Progenitor cell of endocrine pancreas (in vitro differentiated cells): ENCODE results near the gene FAT2. TPM values are rescaled to one million over a fixed set of nuclear protein-coding genes. Genes with fewer than 3 reads are reported as not detected.

Experiments used
- DNase-seq: peaks from one replicate; pipeline ENCODE4 v3.0.0; 2021; ENCODE audit warnings: low spot score; ENCODE audit not compliant: unreplicated experiment
- H3K27ac Mint-ChIP-seq: 2 replicates; pipeline ENCODE4 v1.8.0; 2021; ENCODE audit warnings: mild to moderate bottlenecking, moderate library complexity, mixed read lengths
- H3K27me3 Mint-ChIP-seq: 2 replicates; pipeline ENCODE4 v1.8.0; 2021; ENCODE audit warnings: mixed read lengths
- H3K36me3 Mint-ChIP-seq: 2 replicates; pipeline ENCODE4 v1.8.0; 2022; ENCODE audit warnings: mixed read lengths; ENCODE audit not compliant: insufficient read depth
- H3K4me1 Mint-ChIP-seq: 2 replicates; pipeline ENCODE4 v1.8.0; 2021; ENCODE audit warnings: low read depth, mixed read lengths
- H3K4me3 Mint-ChIP-seq: 2 replicates; pipeline ENCODE4 v1.8.0; 2021; ENCODE audit warnings: low read depth, mild to moderate bottlenecking, moderate library complexity, mixed read lengths
- H3K9me3 Mint-ChIP-seq: 2 replicates; pipeline ENCODE4 v1.8.0; 2021; ENCODE audit warnings: low read depth, mixed read lengths
- total RNA-seq: library from RNA; stranded (reverse); gene quantifications from 2 replicates; pipeline ENCODE4 v1.2.1, GENCODE V29; 2021
- TF ChIP-seq, protein P1 (sequence below): fragments of 200-600 bp; sonication (generic); IDR thresholded peaks from one replicate; pipeline ENCODE4 v1.5.0; 2021; ENCODE audit warnings: antibody characterized with exemption, mild to moderate bottlenecking; ENCODE audit not compliant: unreplicated experiment

Gene FAT2
- total RNA-seq, 1 donor from 2014 or later: 0.05 TPM

DNA sequence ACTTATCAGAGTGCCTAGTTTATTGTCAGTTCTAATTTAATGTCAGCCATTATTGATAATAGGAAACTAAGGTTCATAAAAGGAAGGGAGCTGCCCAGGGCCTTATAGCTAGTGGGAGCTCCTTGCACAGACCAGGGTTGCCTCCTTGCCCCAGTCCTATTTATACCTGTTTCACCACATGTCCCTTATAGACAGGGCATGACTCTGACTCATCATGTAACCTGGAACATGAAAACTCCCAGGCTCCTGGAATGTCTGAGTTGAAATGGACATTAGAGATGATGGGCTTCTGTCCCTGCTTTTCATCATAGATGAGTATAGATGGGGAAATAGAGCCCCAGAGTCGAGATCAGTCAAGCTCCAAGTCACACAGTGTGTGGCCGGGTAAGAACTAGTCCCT lies 21.1 kb downstream of the FAT2 start:
- TF ChIP-seq, protein P1, sequence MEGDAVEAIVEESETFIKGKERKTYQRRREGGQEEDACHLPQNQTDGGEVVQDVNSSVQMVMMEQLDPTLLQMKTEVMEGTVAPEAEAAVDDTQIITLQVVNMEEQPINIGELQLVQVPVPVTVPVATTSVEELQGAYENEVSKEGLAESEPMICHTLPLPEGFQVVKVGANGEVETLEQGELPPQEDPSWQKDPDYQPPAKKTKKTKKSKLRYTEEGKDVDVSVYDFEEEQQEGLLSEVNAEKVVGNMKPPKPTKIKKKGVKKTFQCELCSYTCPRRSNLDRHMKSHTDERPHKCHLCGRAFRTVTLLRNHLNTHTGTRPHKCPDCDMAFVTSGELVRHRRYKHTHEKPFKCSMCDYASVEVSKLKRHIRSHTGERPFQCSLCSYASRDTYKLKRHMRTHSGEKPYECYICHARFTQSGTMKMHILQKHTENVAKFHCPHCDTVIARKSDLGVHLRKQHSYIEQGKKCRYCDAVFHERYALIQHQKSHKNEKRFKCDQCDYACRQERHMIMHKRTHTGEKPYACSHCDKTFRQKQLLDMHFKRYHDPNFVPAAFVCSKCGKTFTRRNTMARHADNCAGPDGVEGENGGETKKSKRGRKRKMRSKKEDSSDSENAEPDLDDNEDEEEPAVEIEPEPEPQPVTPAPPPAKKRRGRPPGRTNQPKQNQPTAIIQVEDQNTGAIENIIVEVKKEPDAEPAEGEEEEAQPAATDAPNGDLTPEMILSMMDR: no peak
- H3K27me3 Mint-ChIP-seq: peaks cover 6% of the 10 kb centered on the region
- no peak for DNase-seq
- no peaks in the 10 kb centered on the region for H3K9me3 Mint-ChIP-seq
- H3K4me1 Mint-ChIP-seq: no peaks in the 10 kb centered on the region
- H3K36me3 Mint-ChIP-seq: no peaks in the 10 kb centered on the region
- H3K27ac Mint-ChIP-seq: no peak overlapping the region
- H3K4me3 Mint-ChIP-seq: no peak overlapping the region

DNA sequence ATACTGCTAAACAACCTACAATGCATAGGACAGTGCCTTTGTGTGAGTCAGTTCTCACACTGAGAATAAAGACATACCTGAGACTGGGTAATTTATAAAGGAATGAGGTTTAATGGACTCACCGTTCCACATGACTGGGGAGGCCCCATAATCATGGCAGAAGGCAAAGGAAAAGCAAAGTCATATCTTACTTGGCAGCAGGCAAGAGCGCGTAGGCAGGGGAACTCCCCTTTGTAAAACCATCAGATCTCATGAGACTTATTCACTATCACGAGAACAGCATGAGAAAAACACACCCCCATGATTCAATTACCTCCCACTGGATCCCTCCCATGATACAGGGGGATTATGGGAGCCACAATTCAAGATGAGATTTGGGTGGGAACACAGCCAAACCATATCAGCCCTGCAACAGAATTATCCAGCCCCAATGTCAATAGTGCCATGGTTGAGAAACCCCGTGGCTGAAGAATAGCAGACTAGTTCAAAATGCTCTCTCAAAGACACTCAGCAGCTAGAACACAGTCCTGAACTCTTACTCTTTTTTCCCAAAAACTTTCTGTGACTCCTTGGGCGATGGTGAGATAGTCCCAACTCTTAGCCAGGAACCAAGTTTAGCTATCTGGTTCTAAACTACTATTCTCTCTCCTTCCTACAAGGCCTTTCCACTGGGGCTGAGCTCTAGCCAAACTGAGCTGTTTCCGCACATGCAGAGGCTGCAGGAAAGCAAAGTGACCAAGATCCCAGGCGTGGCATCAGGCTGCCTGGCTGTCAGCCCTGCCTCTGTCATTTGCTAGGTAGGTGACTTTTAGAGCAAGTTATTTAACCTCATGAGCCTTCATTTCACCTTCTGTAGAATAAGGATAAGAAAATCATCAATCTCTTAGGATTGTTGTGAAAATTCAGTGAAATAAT lies 21.7 kb downstream of the FAT2 start:
- no peaks in the 10 kb centered on the region for H3K36me3 Mint-ChIP-seq
- TF ChIP-seq, protein P1: no peak
- H3K9me3 Mint-ChIP-seq: no peaks in the 10 kb centered on the region
- peaks cover 3% of the 10 kb centered on the region for H3K27me3 Mint-ChIP-seq
- no peak for DNase-seq
- no peak overlapping the region for H3K4me3 Mint-ChIP-seq
- no peak overlapping the region for H3K27ac Mint-ChIP-seq
- no peaks in the 10 kb centered on the region for H3K4me1 Mint-ChIP-seq

DNA sequence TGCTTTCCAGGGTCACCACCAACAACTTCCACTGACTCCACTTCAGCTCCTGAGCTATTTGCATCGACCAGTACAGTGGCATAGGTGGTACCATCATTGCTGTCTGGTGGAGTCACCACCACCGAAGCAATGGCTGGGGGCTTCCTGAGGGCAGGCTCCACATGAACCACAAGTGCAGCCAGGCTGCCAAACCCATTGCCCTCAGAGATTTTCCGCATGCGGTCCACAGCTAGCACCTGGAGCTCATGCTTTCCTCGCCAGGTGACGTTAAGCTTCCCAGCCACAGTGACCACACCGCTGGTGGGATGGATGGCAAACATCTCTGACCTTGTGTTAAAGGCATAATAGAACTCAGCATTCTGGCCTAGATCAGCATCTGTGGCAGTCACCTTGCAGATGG lies 23.1 kb downstream of the FAT2 start:
- Mint-ChIP-seq H3K4me3 (no peak overlapping the region), H3K9me3 (no peaks in the 10 kb centered on the region), H3K36me3 (no peaks in the 10 kb centered on the region), H3K27ac (no peak overlapping the region), H3K27me3 (peaks cover 6% of the 10 kb centered on the region), H3K4me1 (no peaks in the 10 kb centered on the region)
- no peak for DNase-seq
- TF ChIP-seq, protein P1: no peak

DNA sequence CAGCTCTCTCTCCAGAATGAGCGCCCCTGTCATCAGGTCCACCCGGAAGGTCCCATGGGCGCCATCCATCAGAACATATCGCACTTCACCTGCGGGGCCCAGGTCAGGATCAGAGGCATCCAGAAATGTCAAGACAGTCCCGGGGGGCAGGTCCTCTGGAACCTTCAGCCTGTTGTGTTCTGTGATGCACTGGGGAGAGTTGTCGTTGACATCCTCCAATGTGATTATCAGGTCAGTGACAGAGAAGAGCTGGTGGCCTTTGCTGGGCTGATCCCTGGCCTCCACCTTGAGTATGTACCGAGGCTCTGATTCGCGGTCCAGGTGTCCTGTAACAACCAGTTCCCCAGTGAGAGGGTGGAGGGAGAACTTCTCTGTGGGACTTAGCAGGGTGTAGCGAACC lies 25.2 kb downstream of the FAT2 start:
- no peak overlapping the region for H3K27ac Mint-ChIP-seq
- no peaks in the 10 kb centered on the region for H3K4me1 Mint-ChIP-seq
- no peaks in the 10 kb centered on the region for H3K36me3 Mint-ChIP-seq
- peaks cover 9% of the 10 kb centered on the region for H3K27me3 Mint-ChIP-seq
- DNase-seq: no peak
- H3K9me3 Mint-ChIP-seq: no peaks in the 10 kb centered on the region
- TF ChIP-seq, protein P1: no peak
- no peak overlapping the region for H3K4me3 Mint-ChIP-seq

DNA sequence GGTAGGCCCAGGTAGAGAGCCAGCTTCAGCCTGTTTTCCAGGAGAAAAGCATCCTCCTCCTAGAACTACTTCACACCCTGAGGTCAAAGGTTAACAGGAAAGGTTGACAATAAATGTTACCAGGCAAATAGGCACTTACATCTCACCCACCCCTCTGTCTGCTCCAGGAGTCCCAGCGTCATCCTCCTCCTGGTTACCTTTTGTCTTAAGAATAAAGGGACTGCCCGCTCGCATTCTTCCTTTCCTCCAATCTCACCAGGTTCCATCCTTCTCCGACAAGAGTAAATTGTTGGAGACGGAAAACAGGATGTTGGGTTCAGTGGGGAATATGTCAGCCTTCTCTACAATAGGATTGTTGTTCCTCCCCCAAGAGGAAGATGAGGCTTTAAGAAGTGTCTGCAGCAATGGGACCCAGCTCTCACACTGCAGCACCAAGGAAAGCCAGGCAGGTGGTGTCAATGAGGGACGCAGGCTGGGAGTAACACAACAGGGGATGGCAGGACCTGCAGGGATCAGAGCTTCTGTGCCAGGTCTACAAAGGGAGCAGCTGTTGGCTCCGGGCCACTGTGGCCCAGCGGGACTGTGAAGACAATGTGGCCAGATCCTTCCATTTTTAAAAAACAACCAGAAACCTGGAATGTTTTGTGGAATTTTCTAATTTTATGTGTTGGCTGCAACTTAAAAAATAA lies 29.0 kb downstream of the FAT2 start:
- Mint-ChIP-seq H3K9me3 (no peaks in the 10 kb centered on the region), H3K36me3 (no peaks in the 10 kb centered on the region), H3K27ac (no peak overlapping the region), H3K4me3 (no peak overlapping the region), H3K27me3 (peaks cover 14% of the 10 kb centered on the region), H3K4me1 (no peaks in the 10 kb centered on the region)
- no peak for DNase-seq
- TF ChIP-seq, protein P1: no peak
